Keratinocyte (primary cell): ENCODE measurements around the gene KLHL28. TPM values are rescaled to one million over a fixed set of nuclear protein-coding genes. Genes with fewer than 3 reads are reported as not detected.

Experiments
- DNase-seq: peaks from one replicate; pipeline ENCODE4 v3.0.0-alpha.2; 2011; ENCODE audit warnings: low read depth, missing footprints, low spot score
- FAIRE-seq: peaks from 2 replicates; lab custom pipeline; 2011; peaks lifted over from hg19 to GRCh38; lab: Jason Lieb, UNC
- H2AFZ ChIP-seq: 2 replicates; pipeline ENCODE4 v1.6.0; 2012; ENCODE audit warnings: low read length, control low read depth, inconsistent platforms; ENCODE audit not compliant: control insufficient read depth
- H3K27ac ChIP-seq: 2 replicates; pipeline ENCODE4 v1.5.1; 2011; ENCODE audit warnings: low read length; ENCODE audit not compliant: control insufficient read depth, insufficient read depth
- H3K27me3 ChIP-seq: 3 replicates; pipeline ENCODE4 v1.6.0; 2011; ENCODE audit warnings: low read length; ENCODE audit not compliant: control insufficient read depth, insufficient read depth; ENCODE audit errors: extremely low read depth
- H3K36me3 ChIP-seq, 2 experiments: 2 replicates in 1 of 2; 3 replicates in 1 of 2; pipeline ENCODE4 v1.5.1; 2011; ENCODE audit warnings: low read length in 2 of 2, mild to moderate bottlenecking in 1 of 2; ENCODE audit not compliant: control insufficient read depth in 2 of 2, insufficient read depth in 2 of 2; ENCODE audit errors: extremely low read depth in 1 of 2
- H3K4me1 ChIP-seq: 3 replicates; pipeline ENCODE4 v1.5.1; 2011; ENCODE audit warnings: low read length; ENCODE audit not compliant: control insufficient read depth, insufficient read depth; ENCODE audit errors: extremely low read depth
- H3K4me2 ChIP-seq: 3 replicates; pipeline ENCODE4 v1.6.0; 2011; ENCODE audit warnings: low read depth, low read length; ENCODE audit not compliant: control insufficient read depth, insufficient read depth; ENCODE audit errors: extremely low read depth
- H3K4me3 ChIP-seq, 3 experiments: fragments of 200-600 bp in 1 of 3; sonication (generic) in 1 of 3; 2 replicates in 2 of 3; 3 replicates in 1 of 3; pipeline ENCODE4 v1.5.1; 2011 to 2016; ENCODE audit warnings: low read length in 3 of 3, mild to moderate bottlenecking in 3 of 3, control low read depth in 2 of 3, inconsistent platforms in 1 of 3, low read depth in 1 of 3, mixed read lengths in 1 of 3, mixed run types in 1 of 3, moderate library complexity in 1 of 3; ENCODE audit not compliant: control insufficient read depth in 2 of 3, insufficient read depth in 2 of 3; ENCODE audit errors: extremely low read depth in 1 of 3
- H3K79me2 ChIP-seq: 2 replicates; pipeline ENCODE4 v1.6.0; 2012; ENCODE audit warnings: low read length; ENCODE audit not compliant: control insufficient read depth, insufficient read depth
- H3K9ac ChIP-seq: 3 replicates; pipeline ENCODE4 v1.6.0; 2011; ENCODE audit warnings: low read length; ENCODE audit not compliant: control insufficient read depth, insufficient read depth; ENCODE audit errors: extremely low read depth
- H3K9me1 ChIP-seq: 3 replicates; pipeline ENCODE4 v1.6.0; 2011; ENCODE audit warnings: low read length; ENCODE audit not compliant: control insufficient read depth, insufficient read depth; ENCODE audit errors: extremely low read depth
- H3K9me3 ChIP-seq: 2 replicates; pipeline ENCODE4 v1.5.1; 2012; ENCODE audit warnings: low read depth, low read length; ENCODE audit not compliant: control insufficient read depth
- H4K20me1 ChIP-seq: 3 replicates; pipeline ENCODE4 v1.6.0; 2011; ENCODE audit warnings: low read length; ENCODE audit not compliant: control insufficient read depth, insufficient read depth; ENCODE audit errors: extremely low read depth
- CTCF ChIP-seq, 3 experiments: IDR thresholded peaks in 1 of 3; conservative IDR thresholded peaks in 1 of 3; optimal IDR thresholded peaks in 1 of 3; 2 replicates in 2 of 3; 3 replicates in 1 of 3; pipeline versions ENCODE3 to v1.5.1; 2011; ENCODE audit warnings: low read length in 3 of 3, mild to moderate bottlenecking in 3 of 3, moderate library complexity in 2 of 3, control low read depth in 1 of 3, inconsistent platforms in 1 of 3; ENCODE audit not compliant: insufficient read depth in 2 of 3; ENCODE audit errors: extremely low read depth in 1 of 3
- EZH2 ChIP-seq: IDR thresholded peaks from one replicate; pipeline ENCODE4 v1.6.1; 2012; ENCODE audit warnings: inconsistent platforms, mild to moderate bottlenecking, low read length, moderate library complexity
- dilution Hi-C: fragments of 300-500 bp; cut with MboI; formaldehyde crosslinking; loops from one replicate; pipeline ENCODE4 v1.7.0; 2020; ENCODE audit warnings: low sequenced_read_pairs; ENCODE audit not compliant: extremely low pct_ligation_motif_present
- polyA plus RNA-seq, 5 experiments: library from polyadenylated mRNA; depleted of rRNA in 3 of 5; stranded (reverse) in 3 of 5; stranded (forward) in 1 of 5; unstranded in 1 of 5; fragments of >200 nt; gene quantifications; 1 replicate in 1 of 5; 2 replicates in 3 of 5; 3 replicates in 1 of 5; pipeline versions ENCODE4 v1.2.1 to v1.2.3, GENCODE V29; 2011 to 2012; ENCODE audit warnings: missing spikeins in 2 of 5, low read depth in 1 of 5, low replicate concordance in 1 of 5

KLHL28 gene
- polyA plus RNA-seq, 1 donor (not counting 4 experiments of a cell fraction or from before 2014, with no cell fraction given): 6.1 TPM

DNA sequence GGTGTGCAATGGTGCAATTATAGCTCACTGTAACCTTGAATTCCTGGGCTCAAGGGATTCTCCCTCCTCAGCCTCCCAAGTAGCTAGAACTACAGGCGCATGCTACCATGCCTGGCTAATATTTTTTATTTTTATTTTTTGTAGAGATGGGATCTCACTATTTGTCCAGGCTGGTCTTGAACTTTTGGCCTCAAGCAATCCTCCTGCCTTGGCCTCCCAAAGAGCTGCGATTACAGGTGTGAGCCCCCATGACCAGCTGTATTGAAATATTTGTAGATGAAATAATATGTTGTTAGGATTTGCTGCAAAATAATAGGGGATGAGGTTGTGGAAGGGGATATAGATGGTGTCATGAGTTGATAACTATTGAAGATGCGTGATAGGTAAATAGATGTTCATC, 4.9 kb downstream of the KLHL28 start:
- peaks cover 10% of the 10 kb centered on the region for H3K4me1 ChIP-seq

GRCh38 chr14:44955528-44955927, 6.2 kb downstream of the KLHL28 start:
- Histone ChIP-seq H3K79me2 (peaks cover 58% of the 10 kb centered on the region), H3K4me1 (peaks cover 10% of the 10 kb centered on the region), H3K36me3 (peaks cover 0 to 2% of the 10 kb centered on the region in 2 experiments), H3K9me3 (no peaks in the 10 kb centered on the region), H3K9ac (no peak overlapping the region), H2AFZ (no peak overlapping the region), H3K4me3 (no peak overlapping the region), H3K4me2 (no peak overlapping the region), H4K20me1 (no peaks in the 10 kb centered on the region), H3K27me3 (no peaks in the 10 kb centered on the region), H3K9me1 (peaks cover 2% of the 10 kb centered on the region), H3K27ac (no peak overlapping the region)
- dilution Hi-C loops: no loop called here
- DNase-seq: no peak
- TF ChIP-seq CTCF (optimal IDR thresholded peaks at IDR 0.05 in 1 of 3, IDR thresholded peaks at IDR 0.05 in 1 of 3, conservative IDR thresholded peaks at IDR 0.05 in 1 of 3; ENCODE audit: extremely low read depth in 1 of 3, insufficient read depth in 2 of 3, low read length in 3 of 3): no peak
- no peak for FAIRE-seq

More for the DNA sequence above, 4.9 kb downstream of the KLHL28 start:
- Histone ChIP-seq H3K79me2 (peaks cover 67% of the 10 kb centered on the region), H3K4me2 (no peak overlapping the region), H3K36me3 (peaks cover 0 to 2% of the 10 kb centered on the region in 2 experiments), H4K20me1 (no peaks in the 10 kb centered on the region), H3K9me3 (no peaks in the 10 kb centered on the region), H3K9me1 (no peaks in the 10 kb centered on the region), H3K27ac (no peak overlapping the region), H3K4me3 (no peak overlapping the region), H3K9ac (no peak overlapping the region), H3K27me3 (no peaks in the 10 kb centered on the region), H2AFZ (no peak overlapping the region)
- DNase-seq: no peak
- TF ChIP-seq EZH2 (no peak), CTCF (optimal IDR thresholded peaks at IDR 0.05 in 1 of 3, IDR thresholded peaks at IDR 0.05 in 1 of 3, conservative IDR thresholded peaks at IDR 0.05 in 1 of 3; ENCODE audit: extremely low read depth in 1 of 3, insufficient read depth in 2 of 3, low read length in 3 of 3) (no peak)
- no peak for FAIRE-seq
- dilution Hi-C loops: no loop called here
